SK-N-MC (cell line): ENCODE results near the gene ERC2.

Experiments used
- EZH2 ChIP-seq: fragments of 200-600 bp; sonication (generic); IDR thresholded peaks from one replicate; pipeline ENCODE4 v1.6.1; 2017; ENCODE audit warnings: antibody characterized with exemption
- POLR2AphosphoS5 ChIP-seq: IDR thresholded peaks from 2 replicates; pipeline ENCODE4 v1.6.1; 2012; ENCODE audit warnings: mild to moderate bottlenecking, low read depth, low read length, borderline replicate concordance

GRCh38 chr3:56452085-56452484 is 16.2 kb downstream of the ERC2 start:
- no peak for TF ChIP-seq EZH2
- no peak for TF ChIP-seq POLR2AphosphoS5
